HepG2 (cell line): ENCODE results near the gene KIZ. TPM values are rescaled to one million over a fixed set of nuclear protein-coding genes. Genes with fewer than 3 reads are reported as not detected.

Experiments used
- ARID4A ChIP-seq: sonication (generic); formaldehyde crosslinking; IDR thresholded peaks from 2 replicates; pipeline ENCODE4 v1.5.0; 2020; ENCODE audit warnings: mild to moderate bottlenecking, missing genetic modification reagents, borderline replicate concordance
- CREBL2 ChIP-seq: sonication (generic); formaldehyde crosslinking; IDR thresholded peaks from 2 replicates; pipeline ENCODE4 v1.8.1; 2023; ENCODE audit warnings: missing genetic modification reagents, mild to moderate bottlenecking, borderline replicate concordance
- CSRNP2 ChIP-seq: sonication (generic); formaldehyde crosslinking; conservative IDR thresholded peaks from 2 replicates; pipeline ENCODE4 v1.8.0; 2022; ENCODE audit warnings: low read depth, missing genetic modification reagents
- DRAP1 ChIP-seq: IDR thresholded peaks from 2 replicates; pipeline ENCODE4 v1.6.1; 2016; ENCODE audit warnings: missing genetic modification reagents, missing compliant biosample characterization
- JUND ChIP-seq: sonication (generic); formaldehyde crosslinking; IDR thresholded peaks from 2 replicates; pipeline ENCODE4 v1.8.0; 2022; ENCODE audit warnings: mild to moderate bottlenecking, missing genetic modification reagents
- MAFK ChIP-seq, 2 experiments: IDR thresholded peaks in 1 of 2; conservative IDR thresholded peaks in 1 of 2; 2 replicates each; pipeline ENCODE4 v1.6.1; 2011; ENCODE audit warnings: improper control_type of control experiment in 2 of 2, low read length in 2 of 2
- MEIS1 ChIP-seq: sonication (generic); formaldehyde crosslinking; IDR thresholded peaks from 2 replicates; pipeline ENCODE4 v1.9.0; 2021; ENCODE audit warnings: mild to moderate bottlenecking, missing genetic modification reagents, moderate library complexity, borderline replicate concordance
- PLSCR1 ChIP-seq: sonication (generic); formaldehyde crosslinking; IDR thresholded peaks from 2 replicates; pipeline ENCODE4 v1.5.0; 2020; ENCODE audit warnings: missing genetic modification reagents, mild to moderate bottlenecking, borderline replicate concordance
- RXRB ChIP-seq: IDR thresholded peaks from 2 replicates; pipeline ENCODE4 v1.6.1; 2016; ENCODE audit warnings: borderline replicate concordance, missing genetic modification reagents, missing compliant biosample characterization
- TEAD2 ChIP-seq: sonication (generic); formaldehyde crosslinking; IDR thresholded peaks from 2 replicates; pipeline ENCODE4 v1.9.0; 2021; ENCODE audit warnings: missing genetic modification reagents
- TFDP1 ChIP-seq: IDR thresholded peaks from 2 replicates; pipeline ENCODE4 v1.6.1; 2016; ENCODE audit warnings: missing compliant biosample characterization, missing genetic modification reagents, borderline replicate concordance
- ZNF687 ChIP-seq: sonication (generic); formaldehyde crosslinking; IDR thresholded peaks from 2 replicates; pipeline ENCODE4 v1.5.1; 2020; ENCODE audit warnings: mild to moderate bottlenecking, missing genetic modification reagents, moderate library complexity
- ZNF740 ChIP-seq: sonication (generic); formaldehyde crosslinking; IDR thresholded peaks from 2 replicates; pipeline ENCODE4 v1.4.0; 2020; ENCODE audit warnings: missing genetic modification reagents
- ZNF768 ChIP-seq: sonication (generic); formaldehyde crosslinking; IDR thresholded peaks from 2 replicates; pipeline ENCODE4 v1.4.0; 2020; ENCODE audit warnings: missing genetic modification reagents
- polyA plus RNA-seq, 8 experiments: library from polyadenylated mRNA; depleted of rRNA in 3 of 8; stranded (reverse) in 7 of 8; unstranded in 1 of 8; fragments of >200 nt; fragmentation: Illumina TruSeq in 4 of 8; extraction: Trizol in 4 of 8; gene quantifications; 2 replicates each; pipeline versions ENCODE4 v1.2.1 to v1.2.3, GENCODE V29; 2011 to 2016; ENCODE audit warnings: low read depth in 4 of 8, missing spikeins in 1 of 8, mixed read lengths in 1 of 8; ENCODE audit not compliant: insufficient read depth in 1 of 8
- total RNA-seq, 5 experiments: library from RNA; depleted of rRNA; stranded (reverse); fragments of >200 nt; fragmentation: Illumina TruSeq; extraction: Trizol; gene quantifications; 2 replicates each; pipeline ENCODE4 v1.2.3, GENCODE V29; 2016; ENCODE audit warnings: low read depth in 1 of 5

The KIZ gene
- total and polyA plus RNA-seq, 2 of the 13 experiments (the other 11 are each of a cell fraction or from before 2014, with no cell fraction given), result 46.3 to 114 TPM

GRCh38 chr20:21134883-21135493, 9.1 kb downstream of the KIZ start (continued):
- TF ChIP-seq MAFK (conservative IDR thresholded peaks at IDR 0.05 in 1 of 2, IDR thresholded peaks at IDR 0.05 in 1 of 2; ENCODE audit: low read length in 2 of 2) (peak in 1 of 2 experiments; percentile 45; a peak in 2 of 4 replicates), ZNF740 (no peak), TEAD2 (CRISPR knock-in tag) (no peak), ZNF687 (CRISPR knock-in tag) (no peak; the same call in 1 of the 2 replicates), MEIS1 (CRISPR knock-in tag) (peak; percentile 76; the same call in 1 of the 2 replicates), JUND (CRISPR knock-in tag) (peak; percentile 53), CSRNP2 (CRISPR knock-in tag) (no peak), ZNF768 (no peak), CREBL2 (no peak), RXRB (peak; percentile 97), TFDP1 (CRISPR knock-in tag) (peak; percentile 72; the same call in 1 of the 2 replicates), ARID4A (CRISPR knock-in tag) (peak; percentile 46; the same call in 1 of the 2 replicates), PLSCR1 (CRISPR knock-in tag) (no peak), DRAP1 (peak; percentile 82)
